Esophagus squamous epithelium (tissue), 4 donors: ENCODE data around the gene HOXD10.

Source experiments
- POLR2A ChIP-seq, 4 donors: fragments of 450-650 bp; IDR thresholded peaks; one replicate each; pipeline ENCODE4 v1.6.1; 2017; ENCODE audit warnings: antibody characterized with exemption in 4 of 4, mild to moderate bottlenecking in 4 of 4, moderate library complexity in 3 of 4
- TF ChIP-seq, protein P1 (sequence below), 6 experiments: fragments of 450-650 bp in 4 of 6; fragments of 200-600 bp in 2 of 6; sonication (generic) in 2 of 6; IDR thresholded peaks; one replicate each; pipeline ENCODE4 v1.5.1; 2016 to 2019; ENCODE audit warnings: antibody characterized with exemption in 6 of 6, mild to moderate bottlenecking in 4 of 6, moderate library complexity in 4 of 6

DNA sequence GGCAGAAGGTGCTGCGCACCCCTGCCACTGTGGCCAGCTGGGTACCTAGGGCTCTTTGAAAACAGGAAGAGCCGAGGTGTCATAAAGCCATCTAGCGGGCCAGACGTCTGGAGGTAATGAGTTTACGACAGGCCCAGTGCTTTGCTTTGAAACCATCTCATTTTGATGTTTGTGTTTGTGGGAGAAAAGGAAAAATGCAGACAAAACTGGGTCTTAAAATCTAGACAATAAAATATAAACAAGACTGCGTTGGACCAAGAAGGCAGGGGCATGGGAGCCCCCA lies 9.1 kb downstream of the HOXD10 start:
- TF ChIP-seq POLR2A (IDR thresholded peaks at IDR 0.05), result no peak
- TF ChIP-seq, protein P1, sequence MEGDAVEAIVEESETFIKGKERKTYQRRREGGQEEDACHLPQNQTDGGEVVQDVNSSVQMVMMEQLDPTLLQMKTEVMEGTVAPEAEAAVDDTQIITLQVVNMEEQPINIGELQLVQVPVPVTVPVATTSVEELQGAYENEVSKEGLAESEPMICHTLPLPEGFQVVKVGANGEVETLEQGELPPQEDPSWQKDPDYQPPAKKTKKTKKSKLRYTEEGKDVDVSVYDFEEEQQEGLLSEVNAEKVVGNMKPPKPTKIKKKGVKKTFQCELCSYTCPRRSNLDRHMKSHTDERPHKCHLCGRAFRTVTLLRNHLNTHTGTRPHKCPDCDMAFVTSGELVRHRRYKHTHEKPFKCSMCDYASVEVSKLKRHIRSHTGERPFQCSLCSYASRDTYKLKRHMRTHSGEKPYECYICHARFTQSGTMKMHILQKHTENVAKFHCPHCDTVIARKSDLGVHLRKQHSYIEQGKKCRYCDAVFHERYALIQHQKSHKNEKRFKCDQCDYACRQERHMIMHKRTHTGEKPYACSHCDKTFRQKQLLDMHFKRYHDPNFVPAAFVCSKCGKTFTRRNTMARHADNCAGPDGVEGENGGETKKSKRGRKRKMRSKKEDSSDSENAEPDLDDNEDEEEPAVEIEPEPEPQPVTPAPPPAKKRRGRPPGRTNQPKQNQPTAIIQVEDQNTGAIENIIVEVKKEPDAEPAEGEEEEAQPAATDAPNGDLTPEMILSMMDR (IDR thresholded peaks at IDR 0.05), result no peak
